IMR-90 (cell line): Measurements from ENCODE around the gene PRKG2.
"Not testable (repeated sequence)": the region's sequence is repeated elsewhere in the genome, so short reads cannot be mapped to it uniquely, and the experiment has no call there.

ENCODE experiments used
- CTCF ChIP-seq: conservative IDR thresholded peaks from 2 replicates; pipeline ENCODE4 v1.5.1; 2012; ENCODE audit warnings: mild to moderate bottlenecking, low read depth, low read length, improper control_type of control experiment
- MAZ ChIP-seq: IDR thresholded peaks from 2 replicates; pipeline ENCODE4 v1.6.1; 2012; ENCODE audit warnings: low read depth, mild to moderate bottlenecking, low read length, improper control_type of control experiment, moderate library complexity, borderline replicate concordance
- MXI1 ChIP-seq: IDR thresholded peaks from 2 replicates; pipeline ENCODE4 v1.6.1; 2012; ENCODE audit warnings: low read depth, mild to moderate bottlenecking, low read length, moderate library complexity, borderline replicate concordance
- NFE2L2 ChIP-seq: fragments of 150-350 bp; IDR thresholded peaks from 2 replicates; pipeline ENCODE4 v1.6.1; 2016; ENCODE audit warnings: low read depth, mild to moderate bottlenecking, low read length
- POLR2A ChIP-seq: IDR thresholded peaks from 2 replicates; pipeline ENCODE4 v1.6.1; 2012; ENCODE audit warnings: mild to moderate bottlenecking, low read depth, low read length
- SMC3 ChIP-seq: fragments of 150-350 bp; IDR thresholded peaks from 2 replicates; pipeline ENCODE4 v1.6.1; 2016; ENCODE audit warnings: low read depth, mild to moderate bottlenecking, antibody characterized with exemption, low read length, moderate library complexity

DNA sequence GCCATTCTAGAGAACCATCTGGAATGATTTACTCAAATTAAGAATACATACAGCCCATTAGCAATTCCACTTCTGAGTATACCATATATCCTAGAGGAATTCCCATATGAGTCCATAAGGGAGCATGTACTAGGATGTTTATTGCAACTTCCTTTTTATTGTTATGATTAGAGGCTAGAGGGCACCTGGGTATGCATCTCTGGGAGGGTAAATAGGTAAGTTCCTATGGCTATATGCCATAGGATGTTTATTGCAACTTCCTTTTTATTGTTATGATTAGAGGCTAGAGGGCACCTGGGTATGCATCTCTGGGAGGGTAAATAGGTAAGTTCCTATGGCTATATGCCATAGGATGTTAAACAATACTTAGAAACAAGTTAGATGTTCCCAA lies 7.1 kb upstream of the PRKG2 start:
- TF ChIP-seq SMC3, NFE2L2, CTCF, MXI1, POLR2A, MAZ: not testable (repeated sequence)
